ENCODE results near the gene IQGAP2.

The IQGAP2 gene

GRCh38 chr5:76604838-76605237, 201.8 kb downstream of the IQGAP2 start:
- no peak overlapping the region for H3K4me3 Mint-ChIP-seq
- H3K27ac Mint-ChIP-seq = peak overlapping the region in 1 of 2 donors; percentile 52
- peaks cover 46% of the 10 kb centered on the region for H3K36me3 Mint-ChIP-seq (ENCODE audit: insufficient read depth)
- H3K4me1 Mint-ChIP-seq (ENCODE audit: low read depth in 2 of 2) = peaks cover 22 to 53% of the 10 kb centered on the region in 2 donors
- H3K9me3 Mint-ChIP-seq = no peaks in the 10 kb centered on the region
- H3K27me3 Mint-ChIP-seq = no peaks in the 10 kb centered on the region
- DNase-seq = no peak
- no peak for ATAC-seq (replicated peaks)

GRCh38 chr5:76606701-76607100, 203.6 kb downstream of the IQGAP2 start:
- H3K4me3 Mint-ChIP-seq = no peak overlapping the region
- ATAC-seq (replicated peaks) (no peak), DNase-seq (no peak)
- no peaks in the 10 kb centered on the region for H3K9me3 Mint-ChIP-seq
- H3K27ac Mint-ChIP-seq = peak overlapping the region; percentile 68 to 83
- H3K27me3 Mint-ChIP-seq = no peaks in the 10 kb centered on the region
- peaks cover 22 to 47% of the 10 kb centered on the region in 2 donors for H3K4me1 Mint-ChIP-seq (ENCODE audit: low read depth in 2 of 2)
- H3K36me3 Mint-ChIP-seq (ENCODE audit: insufficient read depth) = peaks cover 47% of the 10 kb centered on the region

GRCh38 chr5:76607353-76607871, 204.3 kb downstream of the IQGAP2 start:
- Mint-ChIP-seq H3K4me3 (peak overlapping the region; percentile 9 to 20), H3K4me1 (ENCODE audit: low read depth in 2 of 2) (peaks cover 18 to 41% of the 10 kb centered on the region in 2 donors), H3K36me3 (ENCODE audit: insufficient read depth) (peaks cover 42% of the 10 kb centered on the region), H3K9me3 (no peaks in the 10 kb centered on the region), H3K27me3 (no peaks in the 10 kb centered on the region), H3K27ac (peak overlapping the region; percentile 68 to 83)
- peak; percentile 56 for ATAC-seq (replicated peaks)
- no peak for DNase-seq

DNA sequence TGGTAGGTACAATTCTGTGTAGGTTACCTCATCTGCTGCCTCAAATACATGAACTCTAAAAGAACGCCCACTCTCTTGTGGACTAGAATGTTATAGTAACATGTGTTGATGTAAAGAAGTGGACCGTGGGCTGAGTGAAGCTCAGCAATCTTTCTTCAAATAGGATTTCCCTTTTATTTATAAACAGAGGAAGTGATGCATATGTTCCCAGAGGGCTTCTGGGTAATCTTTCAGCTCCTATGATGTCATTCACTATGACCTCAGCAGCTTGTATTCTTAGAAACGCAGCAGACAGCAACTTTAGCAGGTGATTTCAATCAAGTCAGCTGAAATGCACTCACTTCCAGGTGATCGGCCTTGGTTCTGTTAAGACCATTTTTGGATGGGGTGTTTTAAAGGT, 205.7 kb downstream of the IQGAP2 start:
- Mint-ChIP-seq H3K9me3 (no peaks in the 10 kb centered on the region), H3K4me1 (ENCODE audit: low read depth in 2 of 2) (peaks cover 13 to 37% of the 10 kb centered on the region in 2 donors), H3K27ac (peak overlapping the region; percentile 23 to 68), H3K4me3 (peak overlapping the region in 1 of 2 donors; percentile 48), H3K27me3 (no peaks in the 10 kb centered on the region), H3K36me3 (ENCODE audit: insufficient read depth) (peaks cover 48% of the 10 kb centered on the region)
- ATAC-seq (replicated peaks) (peak; percentile 58), DNase-seq (no peak)

DNA sequence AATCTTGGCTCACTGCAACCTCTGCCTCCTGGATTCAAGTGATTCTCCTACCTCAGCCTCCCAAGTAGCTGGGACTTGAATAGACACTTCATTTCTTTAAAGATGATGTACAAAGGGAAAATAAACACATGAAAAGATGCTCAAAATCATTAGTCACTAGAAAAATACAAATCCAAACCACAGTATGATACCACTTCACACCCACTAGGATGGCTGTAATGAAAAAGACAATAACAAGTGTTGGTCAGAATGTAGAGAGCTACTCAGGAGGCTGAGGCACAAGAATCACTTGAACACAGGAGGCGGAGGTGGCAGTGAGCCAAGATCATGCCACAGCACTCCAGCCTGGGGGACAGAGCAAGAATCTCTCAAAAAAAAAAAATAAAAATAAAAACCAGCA, 207.1 kb downstream of the IQGAP2 start:
- peaks cover 10 to 26% of the 10 kb centered on the region in 2 donors for H3K4me1 Mint-ChIP-seq (ENCODE audit: low read depth in 2 of 2)
- DNase-seq (no peak), ATAC-seq (replicated peaks) (no peak)
- H3K36me3 Mint-ChIP-seq (ENCODE audit: insufficient read depth) = peaks cover 47% of the 10 kb centered on the region
- no peak overlapping the region for H3K4me3 Mint-ChIP-seq
- H3K27me3 Mint-ChIP-seq = no peaks in the 10 kb centered on the region
- no peaks in the 10 kb centered on the region for H3K9me3 Mint-ChIP-seq
- H3K27ac Mint-ChIP-seq = no peak overlapping the region

- no peak overlapping the region for H3K4me3 Mint-ChIP-seq
- H3K9me3 Mint-ChIP-seq = no peaks in the 10 kb centered on the region
- H3K36me3 Mint-ChIP-seq (ENCODE audit: insufficient read depth) = peaks cover 54% of the 10 kb centered on the region
- DNase-seq = no peak
- no peak for ATAC-seq (replicated peaks)
- H3K27me3 Mint-ChIP-seq = no peaks in the 10 kb centered on the region
- H3K4me1 Mint-ChIP-seq (ENCODE audit: low read depth in 2 of 2) = peaks cover 5 to 27% of the 10 kb centered on the region in 2 donors
- H3K27ac Mint-ChIP-seq = no peak overlapping the region
These were observed 209.9 kb downstream of the IQGAP2 start for GRCh38 chr5:76612942-76613341.

GRCh38 chr5:76615759-76616158, 212.7 kb downstream of the IQGAP2 start:
- no peak for DNase-seq
- Mint-ChIP-seq H3K36me3 (ENCODE audit: insufficient read depth) (peaks cover 58% of the 10 kb centered on the region), H3K4me3 (no peak overlapping the region), H3K27me3 (no peaks in the 10 kb centered on the region), H3K9me3 (no peaks in the 10 kb centered on the region), H3K4me1 (ENCODE audit: low read depth in 2 of 2) (peaks cover 9 to 25% of the 10 kb centered on the region in 2 donors), H3K27ac (peak overlapping the region; percentile 6 to 16)
- ATAC-seq (replicated peaks) = no peak

GRCh38 chr5:76616206-76616605, 213.1 kb downstream of the IQGAP2 start:
- H3K4me1 Mint-ChIP-seq (ENCODE audit: low read depth in 2 of 2) = peaks cover 9 to 25% of the 10 kb centered on the region in 2 donors
- H3K9me3 Mint-ChIP-seq = no peaks in the 10 kb centered on the region
- H3K36me3 Mint-ChIP-seq (ENCODE audit: insufficient read depth) = peaks cover 56% of the 10 kb centered on the region
- H3K27ac Mint-ChIP-seq = peak overlapping the region in 1 of 2 donors; percentile 47
- no peak overlapping the region for H3K4me3 Mint-ChIP-seq
- no peaks in the 10 kb centered on the region for H3K27me3 Mint-ChIP-seq
- DNase-seq = no peak
- ATAC-seq (replicated peaks) = no peak

DNA sequence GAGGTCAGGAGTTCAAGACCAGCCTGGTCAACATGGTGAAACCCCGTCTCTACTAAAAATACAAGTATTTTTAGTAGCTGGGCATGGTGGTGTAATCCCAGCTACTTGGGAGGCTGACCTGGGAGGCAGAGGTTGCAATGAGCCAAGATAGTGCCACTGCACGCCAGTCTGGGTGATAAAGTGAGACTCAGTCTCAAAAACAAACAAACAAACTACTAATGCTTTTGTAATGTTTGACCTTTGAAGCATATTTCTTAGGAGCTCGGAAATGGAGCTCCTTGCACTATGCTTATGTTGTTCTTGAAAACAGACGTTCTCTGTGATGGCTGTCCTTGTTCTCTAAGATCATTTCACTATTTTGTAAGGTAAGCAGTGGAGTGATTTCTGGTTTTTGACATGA, 214.1 kb downstream of the IQGAP2 start:
- H3K4me1 Mint-ChIP-seq (ENCODE audit: low read depth in 2 of 2) = peaks cover 14 to 31% of the 10 kb centered on the region in 2 donors
- no peaks in the 10 kb centered on the region for H3K9me3 Mint-ChIP-seq
- no peak for ATAC-seq (replicated peaks)
- H3K27ac Mint-ChIP-seq = no peak overlapping the region
- peaks cover 53% of the 10 kb centered on the region for H3K36me3 Mint-ChIP-seq (ENCODE audit: insufficient read depth)
- no peak for DNase-seq
- H3K4me3 Mint-ChIP-seq = no peak overlapping the region
- H3K27me3 Mint-ChIP-seq = no peaks in the 10 kb centered on the region

DNA sequence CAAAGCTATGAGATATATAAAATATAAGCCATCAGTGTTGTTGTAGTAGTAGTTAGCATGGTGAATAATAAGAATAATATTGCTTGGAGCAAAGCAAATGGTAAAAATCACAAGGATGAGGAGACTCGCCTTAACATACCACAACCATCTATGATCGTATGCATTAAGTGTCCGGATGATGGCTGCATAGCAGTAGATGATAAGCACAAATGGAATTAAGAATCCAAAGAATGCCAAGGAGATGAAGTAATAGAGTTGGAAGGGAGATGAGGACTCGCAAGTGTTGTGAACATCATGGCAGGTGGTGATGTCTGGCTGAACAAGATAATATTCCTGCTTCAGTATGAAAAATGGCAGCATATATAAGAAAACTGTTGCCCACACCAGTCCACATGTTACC, 214.6 kb downstream of the IQGAP2 start:
- Mint-ChIP-seq H3K4me3 (no peak overlapping the region), H3K36me3 (ENCODE audit: insufficient read depth) (peaks cover 52% of the 10 kb centered on the region), H3K4me1 (ENCODE audit: low read depth in 2 of 2) (peaks cover 16 to 32% of the 10 kb centered on the region in 2 donors), H3K9me3 (no peaks in the 10 kb centered on the region), H3K27me3 (no peaks in the 10 kb centered on the region), H3K27ac (peak overlapping the region in 1 of 2 donors; percentile 21)
- ATAC-seq (replicated peaks) (no peak), DNase-seq (no peak)

DNA sequence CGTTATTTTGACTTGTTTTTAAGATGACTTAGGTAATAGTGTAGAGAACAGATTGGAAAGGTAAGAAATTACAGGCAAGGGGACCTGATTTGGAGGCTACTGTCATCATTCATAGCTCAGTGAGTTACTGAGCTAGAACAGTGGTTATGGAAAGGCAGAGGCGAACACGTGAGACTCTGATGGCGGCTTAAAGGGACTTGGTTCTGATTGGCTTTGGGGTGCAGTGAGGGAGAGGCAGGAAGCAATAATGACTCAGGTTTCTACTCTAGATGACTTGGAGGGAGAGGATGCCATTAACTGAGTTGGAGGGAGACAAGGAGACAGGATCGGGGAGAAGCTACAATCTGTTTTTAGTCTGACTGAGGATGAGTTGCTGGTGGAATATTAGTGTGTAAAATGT, 217.1 kb downstream of the IQGAP2 start:
- Mint-ChIP-seq H3K27me3 (no peaks in the 10 kb centered on the region), H3K27ac (peak overlapping the region; percentile 7 to 20), H3K4me3 (no peak overlapping the region), H3K4me1 (ENCODE audit: low read depth in 2 of 2) (peaks cover 16 to 38% of the 10 kb centered on the region in 2 donors), H3K9me3 (no peaks in the 10 kb centered on the region), H3K36me3 (ENCODE audit: insufficient read depth) (peaks cover 36% of the 10 kb centered on the region)
- ATAC-seq (replicated peaks) = no peak
- DNase-seq = no peak

DNA sequence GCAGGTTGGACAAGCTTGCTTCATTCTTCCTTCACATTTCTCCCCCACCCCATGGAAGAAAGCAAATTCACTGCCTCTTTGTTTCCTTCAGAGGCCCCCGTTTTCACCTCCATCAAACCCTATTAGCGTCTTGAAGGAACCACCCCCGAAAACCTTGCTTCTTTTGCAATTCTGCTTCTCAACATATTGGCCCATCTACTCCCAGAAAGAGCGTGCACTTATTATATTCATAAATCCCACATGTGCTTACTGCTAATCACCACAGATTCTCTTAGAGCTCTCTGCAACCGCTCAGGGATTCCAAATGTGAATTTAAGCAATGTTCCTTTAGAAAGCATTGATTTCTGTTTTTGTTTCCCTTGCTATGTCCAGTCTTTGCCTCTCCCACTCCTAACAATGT, 219.0 kb downstream of the IQGAP2 start:
- Mint-ChIP-seq H3K36me3 (ENCODE audit: insufficient read depth) (peaks cover 26% of the 10 kb centered on the region), H3K27ac (peak overlapping the region in 1 of 2 donors; percentile 23), H3K27me3 (no peaks in the 10 kb centered on the region), H3K4me1 (ENCODE audit: low read depth in 2 of 2) (peaks cover 30 to 45% of the 10 kb centered on the region in 2 donors), H3K9me3 (no peaks in the 10 kb centered on the region), H3K4me3 (no peak overlapping the region)
- no peak for DNase-seq
- no peak for ATAC-seq (replicated peaks)

DNA sequence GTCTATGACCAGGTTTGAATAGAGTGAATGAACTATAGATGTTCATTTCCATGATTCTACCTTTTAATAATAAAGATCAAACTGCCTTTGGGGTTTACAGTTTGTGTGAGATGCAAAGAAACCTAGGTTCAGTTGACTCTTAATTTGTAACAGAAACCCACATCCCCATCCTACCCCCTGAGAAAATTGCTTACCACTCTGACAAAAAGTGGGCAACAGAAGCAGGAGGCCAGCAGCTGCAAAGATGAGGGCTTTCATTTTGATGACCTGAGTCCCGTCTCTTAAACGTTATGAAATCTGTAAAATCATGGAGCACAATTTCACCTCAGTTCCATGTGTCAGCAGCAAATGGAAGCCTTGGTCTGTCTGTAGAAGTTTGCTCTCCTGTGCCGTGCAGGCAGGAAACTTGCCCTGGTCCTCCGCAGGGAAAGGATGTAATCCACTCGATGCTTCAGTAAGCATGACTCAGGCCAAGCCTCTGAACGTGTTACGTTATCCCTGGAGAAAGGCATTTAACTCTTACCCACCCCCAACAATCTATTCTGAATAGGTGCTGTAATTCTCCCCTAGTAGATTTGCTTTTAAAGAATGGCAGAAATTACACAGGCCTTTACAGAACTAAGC, 220.0 kb downstream of the IQGAP2 start, which contains the start of gene F2RL2:
TSS of gene F2RL2 (minus strand) at position 431 of the 624 bp plus-strand sequence. CDS start at position 258, 173 bp downstream.
- no peak for DNase-seq
- Mint-ChIP-seq H3K27ac (peak within 1 kb of the TSS in 1 of 2 donors; percentile 23), H3K4me1 (ENCODE audit: low read depth in 2 of 2) (peaks cover 30 to 40% of the 10 kb centered on the region in 2 donors)

More for the DNA sequence above, 220.0 kb downstream of the IQGAP2 start, which contains the start of gene F2RL2:
- no peak within 1 kb of the TSS for H3K4me3 Mint-ChIP-seq
- no peaks in the 10 kb centered on the region for H3K9me3 Mint-ChIP-seq
- peaks cover 28% of the 10 kb centered on the region for H3K36me3 Mint-ChIP-seq (ENCODE audit: insufficient read depth)
- no peaks in the 10 kb centered on the region for H3K27me3 Mint-ChIP-seq
- no peak for ATAC-seq (replicated peaks)
